GM12873 (cell line): ENCODE measurements around the gene ZBTB8A.

Experiments used
- TF ChIP-seq, protein P1 (sequence below): IDR thresholded peaks from 2 replicates; pipeline ENCODE4 v1.5.1; 2012; ENCODE audit warnings: low read depth, mild to moderate bottlenecking, moderate library complexity, low read length, control low read depth; ENCODE audit not compliant: insufficient read depth; ENCODE audit errors: missing control alignments

The ZBTB8A gene

DNA sequence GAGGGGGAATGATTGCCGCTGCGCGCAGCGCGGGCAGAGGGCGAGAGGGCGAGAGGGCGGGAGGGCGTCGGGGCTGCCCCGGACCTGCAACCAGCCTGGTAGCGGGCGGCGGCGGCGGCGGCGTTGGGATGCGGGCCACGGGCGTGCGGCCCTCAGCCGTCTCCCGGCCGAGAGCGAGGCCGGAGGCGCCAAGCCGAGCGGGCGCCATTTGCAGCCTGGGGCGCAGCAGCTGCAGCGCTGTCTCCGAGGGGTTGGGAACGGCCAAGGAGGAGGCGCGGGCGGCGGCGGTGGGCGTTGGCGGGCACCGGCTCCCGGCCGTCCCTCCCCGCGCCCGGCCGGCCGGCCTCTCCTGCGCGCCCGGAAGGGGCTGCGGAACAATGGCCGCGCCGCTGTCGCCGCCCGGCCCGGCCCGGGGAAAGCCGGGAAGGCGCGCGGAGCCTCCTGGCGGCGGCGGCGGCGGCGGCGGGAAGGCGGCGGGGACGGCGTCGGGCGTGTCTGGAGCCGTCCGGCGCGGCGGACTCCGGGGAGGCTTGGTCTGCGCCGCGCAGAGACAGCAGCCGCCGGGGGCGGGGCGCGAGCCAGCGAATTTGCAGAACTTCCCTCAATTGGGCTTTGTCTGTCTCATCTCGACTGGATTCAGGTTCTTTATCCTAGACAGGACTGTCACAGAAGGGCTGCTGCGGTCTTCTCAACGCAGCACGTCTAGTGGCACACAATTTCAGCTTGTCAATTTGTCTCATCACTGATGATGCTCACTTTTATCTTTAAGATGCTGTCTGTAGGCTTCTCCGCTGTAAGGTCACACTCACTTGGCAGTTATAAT, 38.6 kb upstream of the ZBTB8A start:
- TF ChIP-seq, protein P1, sequence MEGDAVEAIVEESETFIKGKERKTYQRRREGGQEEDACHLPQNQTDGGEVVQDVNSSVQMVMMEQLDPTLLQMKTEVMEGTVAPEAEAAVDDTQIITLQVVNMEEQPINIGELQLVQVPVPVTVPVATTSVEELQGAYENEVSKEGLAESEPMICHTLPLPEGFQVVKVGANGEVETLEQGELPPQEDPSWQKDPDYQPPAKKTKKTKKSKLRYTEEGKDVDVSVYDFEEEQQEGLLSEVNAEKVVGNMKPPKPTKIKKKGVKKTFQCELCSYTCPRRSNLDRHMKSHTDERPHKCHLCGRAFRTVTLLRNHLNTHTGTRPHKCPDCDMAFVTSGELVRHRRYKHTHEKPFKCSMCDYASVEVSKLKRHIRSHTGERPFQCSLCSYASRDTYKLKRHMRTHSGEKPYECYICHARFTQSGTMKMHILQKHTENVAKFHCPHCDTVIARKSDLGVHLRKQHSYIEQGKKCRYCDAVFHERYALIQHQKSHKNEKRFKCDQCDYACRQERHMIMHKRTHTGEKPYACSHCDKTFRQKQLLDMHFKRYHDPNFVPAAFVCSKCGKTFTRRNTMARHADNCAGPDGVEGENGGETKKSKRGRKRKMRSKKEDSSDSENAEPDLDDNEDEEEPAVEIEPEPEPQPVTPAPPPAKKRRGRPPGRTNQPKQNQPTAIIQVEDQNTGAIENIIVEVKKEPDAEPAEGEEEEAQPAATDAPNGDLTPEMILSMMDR = no peak

DNA sequence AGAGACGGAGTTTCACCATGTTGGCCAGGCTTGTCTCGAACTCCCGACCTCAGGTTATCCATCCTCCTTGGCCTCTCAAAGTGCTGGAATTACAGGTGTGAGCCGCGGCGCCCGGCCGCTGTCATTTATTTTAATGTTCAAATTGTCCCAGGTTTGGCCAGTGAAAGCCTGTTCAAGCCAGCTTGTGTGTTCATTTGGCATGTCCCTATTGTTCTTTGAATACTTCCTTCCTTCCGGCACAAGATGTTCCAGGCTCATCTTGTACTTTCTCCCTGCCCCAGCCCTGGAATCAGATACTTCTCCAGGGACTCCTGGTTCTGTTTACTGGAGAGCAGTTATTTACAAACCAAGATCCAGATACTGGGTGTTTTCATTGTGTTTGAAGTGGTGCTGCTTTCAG, 37.4 kb upstream of the ZBTB8A start:
- TF ChIP-seq, protein P1 = no peak

DNA sequence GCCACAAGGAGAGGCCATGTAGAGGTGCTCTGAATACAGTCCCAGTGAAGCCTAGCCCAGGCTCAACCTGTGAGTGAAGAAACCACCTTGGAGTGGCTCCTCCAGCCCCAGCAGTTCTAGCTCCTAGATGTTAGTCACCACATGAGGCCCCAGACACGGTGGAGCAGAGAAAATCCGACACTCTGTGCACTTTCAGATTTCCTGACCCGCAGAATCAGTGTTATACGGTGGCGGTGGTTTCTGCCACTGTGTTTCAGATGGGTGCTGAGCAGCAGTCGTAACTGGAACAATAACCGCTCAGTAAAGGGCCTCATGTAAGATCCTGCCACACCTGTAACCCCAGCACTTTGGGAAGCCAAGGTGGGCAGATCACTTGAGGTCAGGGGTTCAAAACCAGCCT, 36.1 kb upstream of the ZBTB8A start:
- TF ChIP-seq, protein P1 = no peak

DNA sequence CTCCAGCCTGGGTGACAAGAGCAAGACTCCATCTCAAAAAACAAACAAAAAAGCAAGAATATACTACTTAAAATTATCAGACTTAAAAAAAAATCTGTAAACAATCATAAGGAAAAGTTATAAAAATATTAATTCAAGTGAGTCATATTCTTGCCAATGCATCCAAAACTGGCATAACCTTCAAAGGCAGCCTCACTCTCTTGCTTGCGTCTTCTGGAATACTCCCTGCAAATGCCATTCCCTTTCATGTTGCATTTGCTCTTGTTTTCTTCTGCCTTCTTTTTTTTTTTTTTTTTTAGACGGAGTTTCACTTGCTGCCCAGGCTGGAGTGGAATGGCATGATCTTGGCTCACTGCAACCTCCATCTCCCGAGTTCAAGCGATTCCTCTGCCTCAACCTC, 32.2 kb upstream of the ZBTB8A start:
- TF ChIP-seq, protein P1 = no peak

DNA sequence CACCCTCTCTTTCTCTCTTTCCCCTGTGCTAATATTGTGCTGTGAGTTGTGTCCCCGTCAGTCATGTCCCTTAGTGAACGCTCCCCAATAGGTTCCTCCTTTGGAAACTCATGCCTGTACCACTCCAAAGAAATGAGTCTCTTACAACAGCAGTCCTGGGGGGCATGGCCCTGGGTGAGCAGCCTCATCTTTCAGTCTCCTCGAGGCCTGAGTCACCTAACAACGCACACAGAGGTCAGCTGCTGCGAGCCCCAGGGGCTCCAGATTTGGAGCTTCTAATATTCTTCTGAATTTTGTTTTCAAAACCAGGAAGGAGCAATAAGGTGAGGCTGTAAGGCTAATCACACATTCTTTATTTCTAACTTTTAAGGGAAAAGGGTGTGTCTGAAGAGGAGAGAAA, 30.5 kb upstream of the ZBTB8A start:
- TF ChIP-seq, protein P1 = no peak

DNA sequence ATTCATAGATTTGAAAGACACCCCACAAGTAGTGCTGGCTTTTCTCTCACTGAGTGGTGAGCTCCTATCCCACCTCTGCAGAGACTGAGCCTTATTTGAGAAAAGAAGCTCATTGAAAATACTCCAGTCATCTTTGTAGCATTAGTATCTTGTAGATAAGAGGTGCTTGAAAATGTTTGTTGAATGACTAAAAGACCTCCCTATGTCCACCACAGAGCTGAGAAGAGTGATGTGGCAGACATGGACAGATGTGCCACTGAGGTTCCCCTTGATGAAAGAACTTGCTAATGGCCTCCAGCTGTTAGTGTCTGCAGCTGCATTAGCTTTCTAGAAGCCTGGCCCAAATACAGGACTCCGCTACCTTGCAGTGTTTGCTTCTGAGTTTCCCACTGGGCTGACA, 29.3 kb upstream of the ZBTB8A start:
- TF ChIP-seq, protein P1 = no peak

DNA sequence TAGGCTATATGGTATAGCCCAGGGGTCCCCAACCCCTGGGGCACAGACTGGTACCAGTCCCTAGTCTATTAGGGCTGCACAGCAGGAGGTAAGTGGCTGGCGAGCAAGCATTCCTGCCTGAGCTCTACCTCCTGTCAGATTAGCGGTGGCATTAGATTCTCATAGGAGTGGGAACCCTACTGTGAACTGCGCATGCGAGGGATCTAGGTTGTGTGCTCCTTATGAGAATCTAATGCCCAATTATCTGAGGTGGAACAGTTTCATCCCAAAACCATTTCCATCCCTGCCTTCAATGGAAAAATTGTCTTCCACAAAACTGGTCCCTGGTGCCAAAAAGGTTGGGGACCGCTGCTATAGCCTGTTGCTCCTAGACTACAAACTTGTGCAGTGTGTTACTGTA, 22.8 kb upstream of the ZBTB8A start:
- TF ChIP-seq, protein P1 = no peak
